ENCODE data around the gene ANO2.

Gene ANO2

GRCh38 chr12:5915511-5915910, 29.5 kb downstream of the ANO2 start:
- peak; percentile 31 for DNase-seq

- peak; percentile 57 for DNase-seq
Observed at GRCh38 chr12:5914387-5915149, 30.5 kb downstream of the ANO2 start.

DNA sequence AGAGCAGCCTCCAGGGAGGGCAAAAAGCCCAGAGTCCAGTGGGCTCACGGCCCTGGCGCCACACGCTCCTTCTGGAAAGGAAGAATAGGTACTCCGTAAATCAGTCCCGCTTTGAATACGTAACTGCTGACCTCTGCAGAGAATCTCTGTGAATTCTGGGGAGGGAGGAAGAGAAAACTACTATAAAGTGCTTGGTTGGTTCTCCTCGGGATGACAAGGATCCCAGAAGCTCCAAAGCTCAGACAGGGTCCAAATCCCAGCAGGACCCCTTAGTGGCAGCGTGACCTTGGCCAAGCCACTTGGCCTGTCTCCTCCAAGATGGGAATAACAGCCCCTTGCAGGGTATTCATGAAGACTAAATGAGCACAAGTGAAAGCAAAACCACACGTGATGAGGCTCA, 31.7 kb downstream of the ANO2 start:
- DNase-seq: no peak

DNA sequence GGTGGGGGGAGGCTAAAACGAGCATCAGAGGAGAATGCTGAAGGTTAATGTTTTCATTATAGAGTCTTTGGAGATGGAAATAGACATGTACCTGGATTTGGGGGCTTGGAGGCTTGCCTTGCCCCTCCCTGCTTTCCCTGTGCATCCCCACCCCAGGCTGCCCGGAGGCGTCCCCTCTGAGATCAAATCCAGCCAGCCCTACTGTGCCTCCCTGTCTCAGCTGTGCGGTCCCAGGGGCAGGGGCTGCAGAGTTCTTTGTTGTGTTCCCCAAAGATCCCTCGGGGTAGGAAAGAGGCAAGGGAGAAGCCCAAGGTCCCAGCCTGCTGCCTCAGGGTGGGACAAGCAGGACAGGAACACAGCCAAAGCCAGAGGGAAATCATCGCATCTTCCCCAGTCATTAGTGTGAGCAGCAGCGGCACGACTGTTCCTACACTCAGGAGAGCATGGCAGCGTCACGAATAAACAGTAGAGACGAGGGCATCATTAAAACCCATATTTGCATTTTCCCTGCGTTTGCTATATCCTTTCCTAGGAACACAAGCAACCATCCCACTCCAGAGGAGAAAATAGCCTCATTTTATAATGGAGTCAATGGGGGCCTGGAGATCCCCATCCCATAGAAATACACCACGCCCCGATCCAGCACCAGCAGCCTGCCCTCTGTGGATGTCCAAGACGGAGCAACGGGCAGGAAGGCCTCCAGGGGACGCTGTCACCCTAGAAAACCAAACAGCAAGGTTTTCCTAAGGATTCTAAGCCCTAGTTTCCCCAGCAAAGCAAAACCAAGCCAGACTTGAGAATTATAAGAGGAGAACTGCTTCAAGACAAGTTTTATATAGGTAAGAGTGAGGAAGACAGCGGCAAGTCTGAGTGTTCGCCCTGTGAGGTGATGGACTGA, 32.4 kb downstream of the ANO2 start:
- DNase-seq: peak; percentile 85

DNA sequence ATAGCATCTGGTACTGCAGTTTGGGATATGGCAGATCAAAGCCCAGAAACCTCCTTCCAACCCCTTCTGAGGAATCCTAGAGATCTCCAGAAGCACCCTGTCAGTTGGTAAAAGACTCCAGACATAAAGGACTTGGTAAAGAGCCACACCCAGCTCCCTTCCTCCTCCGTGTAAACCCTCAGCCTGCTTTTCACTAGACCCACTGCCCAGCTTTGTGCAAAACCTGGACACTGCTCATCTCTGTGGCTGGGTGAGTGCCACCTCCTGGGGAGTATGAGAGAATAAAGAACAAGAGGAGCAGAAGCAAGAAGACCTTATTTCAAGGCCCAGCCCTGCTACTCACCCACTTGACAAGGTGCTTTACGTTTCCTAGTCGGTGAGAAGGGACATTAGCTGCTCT, 33.0 kb downstream of the ANO2 start:
- DNase-seq: peak; percentile 54

GRCh38 chr12:5910790-5911548, 34.1 kb downstream of the ANO2 start:
- peak; percentile 36 for DNase-seq

GRCh38 chr12:5909560-5909959, 35.5 kb downstream of the ANO2 start:
- DNase-seq: peak; percentile 48

- DNase-seq: peak; percentile 50
Observed at GRCh38 chr12:5908251-5908650, 36.8 kb downstream of the ANO2 start.

DNA sequence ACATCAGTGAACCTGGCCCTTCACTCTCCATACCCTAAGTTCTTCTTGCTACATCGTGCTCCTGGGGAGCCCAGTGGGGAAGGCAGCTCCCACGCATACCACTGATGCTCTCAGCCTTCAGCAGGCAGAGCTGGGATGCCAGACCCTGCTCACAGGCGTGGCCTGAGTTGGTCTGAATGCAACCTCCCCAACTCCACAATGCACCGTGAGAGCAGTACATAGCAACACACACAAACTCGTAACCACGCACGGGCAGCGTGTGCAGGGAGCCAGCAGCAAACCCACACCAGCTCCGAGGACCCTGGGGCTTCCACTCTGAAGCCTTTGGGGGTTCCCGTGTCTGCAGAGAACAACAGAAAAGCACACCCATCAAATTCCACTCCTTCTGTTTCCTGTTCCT, 37.3 kb downstream of the ANO2 start:
- DNase-seq: peak; percentile 49

GRCh38 chr12:5905757-5906156, 39.3 kb downstream of the ANO2 start:
- peak; percentile 46 for DNase-seq

DNA sequence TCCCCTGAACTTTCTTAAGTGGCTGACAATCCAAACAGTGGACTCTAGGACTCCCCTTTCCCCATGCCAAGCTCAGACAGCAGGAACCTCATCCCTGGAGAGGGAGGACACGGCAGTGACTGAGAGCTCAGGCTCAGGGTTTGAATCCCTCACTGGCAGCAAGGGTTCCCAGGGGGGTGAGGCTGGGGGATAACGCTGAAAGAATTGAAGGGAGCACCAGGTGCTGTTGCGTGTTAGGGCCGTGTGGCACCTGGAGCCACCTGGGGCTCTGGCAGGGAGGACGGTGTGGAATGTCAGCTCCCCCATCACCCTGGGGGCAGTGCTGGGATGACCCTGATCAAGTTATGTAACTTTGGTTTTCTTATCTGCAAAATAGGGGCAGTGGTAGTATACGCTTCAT, 40.1 kb downstream of the ANO2 start:
- DNase-seq: peak; percentile 45

DNA sequence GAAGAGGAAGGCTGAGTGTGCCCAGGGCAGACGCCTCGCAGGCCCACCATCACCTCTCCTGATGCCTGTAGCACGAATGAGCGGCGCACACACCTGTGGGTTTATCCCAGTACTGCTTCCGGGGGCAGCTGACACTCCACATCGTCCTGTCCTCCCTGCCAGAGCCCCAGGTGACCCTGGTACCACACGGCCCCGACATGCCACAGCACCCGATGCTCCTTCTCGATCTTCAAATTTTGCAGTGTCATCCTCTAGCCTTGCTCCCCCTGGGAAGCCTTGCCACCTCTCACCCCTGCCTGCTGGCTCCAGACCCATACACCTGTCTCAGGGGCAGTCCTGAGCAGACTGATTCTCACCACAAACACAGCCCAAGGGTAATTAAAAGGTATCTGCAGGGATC, 40.6 kb downstream of the ANO2 start:
- DNase-seq: peak; percentile 53

- peak; percentile 7 for DNase-seq
Observed at GRCh38 chr12:5902736-5903135, 42.3 kb downstream of the ANO2 start.

DNA sequence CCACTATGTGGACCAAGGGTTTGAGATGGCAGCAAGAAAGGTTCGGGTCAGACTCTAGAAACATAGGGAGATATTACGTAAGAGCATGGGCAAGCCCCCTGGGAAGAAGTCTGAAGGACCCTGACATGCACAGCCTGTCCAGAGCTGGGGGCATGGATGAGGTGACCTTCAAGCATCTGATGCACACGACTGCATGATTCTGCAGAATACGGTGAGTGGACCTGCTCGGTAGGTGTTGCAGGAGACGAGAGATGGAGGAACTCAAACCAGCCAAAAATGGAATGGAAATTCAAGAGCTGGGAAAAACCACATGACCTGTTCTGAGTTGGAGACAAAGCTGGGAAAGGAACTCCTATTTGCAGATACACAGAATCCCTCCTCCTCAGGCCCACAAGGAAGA, 43.6 kb downstream of the ANO2 start:
- DNase-seq: peak; percentile 42

DNA sequence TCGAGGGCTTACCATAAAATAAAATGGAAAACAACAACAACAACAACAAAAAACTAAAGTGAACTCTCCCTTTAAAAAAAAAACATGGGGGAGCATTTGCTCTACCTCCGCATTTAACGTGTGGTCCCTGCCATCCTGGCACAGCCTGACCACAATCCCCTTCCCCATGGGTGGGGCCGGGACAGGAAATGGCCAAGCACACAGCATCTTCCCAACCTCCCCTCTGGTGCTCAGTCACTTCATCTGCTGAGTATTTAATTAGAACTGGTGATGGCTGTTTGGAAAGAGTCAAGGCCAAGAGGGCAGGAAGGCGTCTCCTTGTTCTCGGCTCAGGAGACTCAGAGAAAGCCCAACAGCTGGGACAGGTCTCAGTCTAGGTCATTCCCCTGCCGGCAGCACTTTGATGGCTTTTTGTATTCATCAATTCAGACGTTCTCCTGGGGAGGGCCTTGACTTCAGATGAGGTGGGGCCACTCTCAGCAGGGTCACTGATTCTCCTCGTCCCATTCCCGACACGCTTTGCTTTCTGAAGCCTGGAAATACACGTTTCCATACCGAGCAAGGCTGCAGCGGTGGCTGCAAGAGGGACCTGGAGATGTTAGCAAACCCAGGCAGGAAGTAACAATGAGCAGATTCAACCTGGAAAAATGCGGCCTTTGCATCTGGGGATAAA, 44.4 kb downstream of the ANO2 start:
- peak; percentile 47 for DNase-seq

GRCh38 chr12:5900076-5900475, 45.0 kb downstream of the ANO2 start:
- peak; percentile 28 for DNase-seq

DNA sequence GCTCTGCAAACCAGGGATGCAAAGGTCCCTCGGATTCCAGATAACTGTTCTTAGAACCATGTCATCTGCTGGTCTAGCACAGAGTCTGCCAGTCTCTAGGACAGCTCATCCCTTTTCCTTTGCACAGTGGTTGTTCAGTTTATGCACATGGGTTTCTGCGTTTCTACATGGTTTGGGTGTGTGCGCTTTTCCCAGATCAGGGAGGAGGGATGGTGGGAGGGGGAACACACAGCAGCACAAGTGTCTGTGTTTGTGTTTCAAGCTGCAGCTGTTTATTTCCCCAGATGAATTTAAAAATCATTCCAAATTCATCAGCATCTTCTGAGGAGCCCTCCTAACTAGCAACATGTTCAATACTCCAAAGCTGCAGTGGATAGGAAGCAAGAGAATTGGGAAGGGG, 45.4 kb downstream of the ANO2 start:
- peak; percentile 35 for DNase-seq

DNA sequence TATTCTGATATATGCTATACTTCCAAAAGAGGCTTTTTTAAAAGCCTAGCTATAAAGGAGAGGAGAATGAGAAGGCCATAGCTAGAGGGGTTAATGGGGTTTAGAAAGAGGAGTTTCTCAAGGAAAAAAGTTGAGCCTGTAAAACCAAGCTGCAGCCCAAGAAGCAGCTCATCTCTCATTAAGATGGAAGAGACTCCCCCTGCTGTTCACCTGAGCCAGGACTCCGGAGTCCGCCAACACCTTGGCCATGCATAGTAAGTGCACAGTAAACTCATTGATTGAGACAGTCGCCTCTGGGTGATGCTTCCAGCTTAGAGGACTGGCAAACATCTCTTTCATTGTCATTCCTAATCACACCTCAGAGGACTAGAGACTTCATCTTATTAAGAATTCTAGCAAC, 46.2 kb downstream of the ANO2 start:
- DNase-seq: peak; percentile 68

GRCh38 chr12:5889381-5890047, 55.5 kb downstream of the ANO2 start:
- DNase-seq: peak; percentile 49

DNA sequence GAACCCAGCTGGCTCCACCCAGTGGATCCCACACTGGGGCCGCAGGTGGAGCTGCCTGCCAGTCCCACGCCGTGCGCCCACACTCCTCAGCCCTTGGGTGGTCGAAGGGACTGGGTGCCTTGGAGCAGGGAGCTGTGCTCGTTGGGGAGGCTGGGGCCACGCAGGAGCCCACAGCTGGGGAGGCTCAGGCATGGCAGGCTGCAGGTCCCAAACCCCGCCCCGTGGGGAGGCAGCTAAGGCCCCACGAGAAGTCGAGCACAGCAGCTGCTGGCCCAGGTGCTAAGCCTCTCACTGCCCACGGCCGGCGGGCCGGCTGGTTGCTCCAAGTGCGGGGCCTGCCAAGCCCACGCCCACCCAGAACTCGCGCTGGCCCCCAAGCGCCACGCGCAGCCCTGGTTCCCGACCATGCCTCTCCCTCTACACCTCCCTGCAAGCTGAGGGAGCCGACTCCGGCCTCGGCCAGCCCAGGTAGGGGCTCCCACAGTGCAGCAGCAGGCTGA, 56.2 kb downstream of the ANO2 start:
- DNase-seq: peak; percentile 37

DNA sequence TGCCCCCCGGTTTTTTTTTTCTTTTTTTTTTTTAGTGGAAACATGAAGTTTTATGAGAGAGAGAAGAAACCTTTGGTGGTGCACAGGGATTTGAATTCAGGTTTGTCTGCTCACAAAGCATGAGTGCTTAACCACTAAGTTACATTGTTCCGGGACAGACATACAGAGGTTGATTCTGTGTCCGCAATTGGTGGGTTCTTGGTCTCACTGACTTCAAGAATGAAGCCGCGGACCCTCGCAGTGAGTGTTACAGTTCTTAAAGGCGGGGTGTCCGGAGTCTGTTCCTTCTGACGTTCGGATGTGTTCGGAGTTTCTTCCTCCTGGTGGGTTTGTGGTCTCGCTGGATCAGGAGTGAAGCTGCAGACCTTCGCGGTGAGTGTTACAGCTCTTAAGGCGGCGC, 57.2 kb downstream of the ANO2 start:
- peak; percentile 30 for DNase-seq

DNA sequence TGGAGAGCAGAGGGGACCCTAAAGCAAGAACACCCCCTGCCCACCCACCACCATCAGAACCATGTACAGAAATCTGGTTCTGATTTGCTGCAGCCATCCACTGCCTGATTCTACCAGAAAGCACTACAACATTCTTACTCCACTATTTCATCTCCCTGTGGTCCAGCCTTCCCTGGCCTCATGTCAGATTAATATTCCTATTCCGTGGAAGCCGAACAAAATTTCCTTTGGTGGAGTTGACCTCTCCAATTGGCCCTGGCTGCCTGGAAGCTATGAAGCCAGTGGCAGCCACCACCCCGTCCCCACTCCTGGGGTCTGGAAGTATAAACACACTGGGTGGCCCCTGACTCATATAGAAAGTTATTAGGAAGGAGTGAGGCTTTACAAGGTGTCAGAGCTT, 60.2 kb downstream of the ANO2 start:
- DNase-seq: peak; percentile 44
